Muscle layer of colon (tissue), 2 donors: Measurements from ENCODE around the gene S100A5.
"Not testable (repeated sequence)": the region's sequence is repeated elsewhere in the genome, so short reads cannot be mapped to it uniquely, and the experiment has no call there.

Source experiments
- H3K27ac ChIP-seq: one replicate; pipeline ENCODE4 v1.7.0; 2013; ENCODE audit warnings: low read depth, mild to moderate bottlenecking, low read length, moderate library complexity
- H3K27me3 ChIP-seq, 2 donors: one replicate each; pipeline ENCODE4 v1.7.0; 2013; ENCODE audit warnings: low read length in 2 of 2, mild to moderate bottlenecking in 2 of 2; ENCODE audit not compliant: insufficient read depth in 2 of 2, control insufficient read depth in 1 of 2
- H3K36me3 ChIP-seq: one replicate; pipeline ENCODE4 v1.7.0; 2013; ENCODE audit warnings: mild to moderate bottlenecking, low read length; ENCODE audit not compliant: insufficient read depth
- H3K4me1 ChIP-seq: one replicate; pipeline ENCODE4 v1.7.0; 2013; ENCODE audit warnings: mild to moderate bottlenecking, low read length; ENCODE audit not compliant: insufficient read depth
- H3K4me3 ChIP-seq, 2 donors: one replicate each; pipeline ENCODE4 v1.7.0; 2013; ENCODE audit warnings: low read length in 2 of 2, low read depth in 1 of 2, mild to moderate bottlenecking in 1 of 2, moderate library complexity in 1 of 2
- H3K9ac ChIP-seq: one replicate; pipeline ENCODE4 v1.7.0; 2013; ENCODE audit warnings: low read length
- H3K9me3 ChIP-seq: one replicate; pipeline ENCODE4 v1.7.0; 2013; ENCODE audit warnings: mild to moderate bottlenecking, low read length
- donor health status: abdominal sarcoma.
- donor health status: Adenocarcinoma of cecum.

Gene S100A5

DNA sequence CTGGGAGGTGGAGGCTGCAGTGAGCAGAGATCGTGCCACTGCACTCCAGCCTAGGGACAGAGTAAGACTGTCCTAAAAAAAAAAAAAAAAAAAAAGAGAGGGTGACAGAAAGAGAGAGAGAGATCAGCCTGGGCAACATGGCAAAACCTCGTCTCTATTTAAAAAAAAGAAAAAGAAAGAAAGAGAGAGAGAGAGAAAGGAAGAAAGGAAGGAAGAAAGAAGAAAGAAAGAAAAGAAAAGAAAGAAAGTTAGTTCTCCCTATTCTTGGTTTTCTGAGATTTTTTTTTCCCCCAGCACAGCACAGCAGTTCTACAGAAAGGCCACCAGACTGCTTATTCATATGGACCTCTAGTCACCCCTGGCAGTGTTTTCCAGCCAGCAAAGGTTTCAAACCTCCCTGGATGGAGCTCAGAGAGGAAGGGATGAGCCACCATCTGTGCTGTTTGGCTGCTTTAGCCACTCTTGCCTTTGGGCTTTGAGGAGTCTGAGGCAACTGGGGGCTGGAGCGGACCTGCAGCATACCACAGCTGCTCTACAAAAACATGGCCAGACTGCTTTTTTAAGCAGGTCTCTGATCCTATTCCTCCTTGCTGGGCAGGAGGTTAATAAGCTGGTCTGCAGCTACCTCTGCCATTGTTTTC is 15.5 kb downstream of the S100A5 start:
- H3K4me1 ChIP-seq = peaks cover 5% of the 10 kb centered on the region
- no peaks in the 10 kb centered on the region for H3K36me3 ChIP-seq
- H3K27ac ChIP-seq = no peak overlapping the region
- H3K9ac ChIP-seq = no peak overlapping the region
- H3K4me3 ChIP-seq = no peak overlapping the region
- no peaks in the 10 kb centered on the region for H3K9me3 ChIP-seq
- no peaks in the 10 kb centered on the region for H3K27me3 ChIP-seq

DNA sequence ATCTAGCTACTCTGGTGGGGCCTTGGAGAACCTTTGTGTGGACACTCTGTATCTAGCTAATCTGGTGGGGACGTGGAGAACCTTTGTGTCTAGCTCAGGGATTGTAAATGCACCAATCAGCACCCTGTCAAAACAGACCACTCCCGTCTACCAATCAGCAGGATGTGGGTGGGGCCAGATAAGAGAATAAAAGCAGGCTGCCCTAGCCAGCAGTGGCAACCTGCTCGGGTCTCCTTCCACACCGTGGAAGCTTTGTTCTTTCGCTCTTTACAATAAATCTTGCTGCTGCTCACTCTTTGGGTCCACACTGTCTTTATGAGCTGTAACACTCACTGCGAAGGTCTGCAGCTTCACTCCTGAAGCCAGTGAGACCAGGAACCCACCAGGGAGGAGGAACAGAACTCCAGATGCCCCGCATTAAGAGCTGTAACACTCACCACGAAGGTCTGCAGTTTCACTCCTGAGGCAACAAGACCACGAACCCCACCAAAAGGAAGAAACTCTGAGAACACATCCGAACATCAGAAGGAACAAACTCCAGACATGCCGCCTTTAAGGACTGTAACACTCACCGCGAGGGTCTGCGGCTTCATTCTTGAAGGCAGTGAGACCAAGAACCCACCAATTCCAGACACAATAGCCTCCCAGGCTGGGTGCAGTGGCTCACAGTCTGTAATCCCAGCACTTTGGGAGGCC is 18.2 kb downstream of the S100A5 start:
- H3K9ac ChIP-seq, H3K27ac ChIP-seq, H3K4me1 ChIP-seq, H3K4me3 ChIP-seq, H3K9me3 ChIP-seq, H3K27me3 ChIP-seq, H3K36me3 ChIP-seq: not testable (repeated sequence)

DNA sequence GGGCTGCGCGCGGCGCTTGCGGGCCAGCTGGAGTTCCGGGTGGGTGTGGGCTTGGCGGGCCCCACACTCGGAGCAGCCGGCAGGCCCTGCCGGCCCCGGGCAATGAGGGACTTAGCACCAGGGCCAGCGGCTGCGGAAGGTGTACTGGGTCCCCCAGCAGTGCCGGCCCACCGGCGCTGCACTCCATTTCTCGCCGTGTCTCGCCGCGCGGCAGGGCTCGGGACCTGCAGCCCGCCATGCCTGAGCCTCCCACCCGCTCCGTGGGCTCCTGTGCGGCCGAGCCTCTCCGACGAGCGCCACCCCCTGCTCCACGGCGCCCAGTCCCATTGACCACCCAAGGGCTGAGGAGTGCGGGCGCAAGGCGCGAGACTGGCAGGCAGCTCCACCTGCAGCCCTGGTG is 18.9 kb downstream of the S100A5 start:
- not testable (repeated sequence) for H3K4me1 ChIP-seq, H3K27me3 ChIP-seq, H3K9me3 ChIP-seq, H3K9ac ChIP-seq, H3K27ac ChIP-seq, H3K36me3 ChIP-seq, H3K4me3 ChIP-seq

DNA sequence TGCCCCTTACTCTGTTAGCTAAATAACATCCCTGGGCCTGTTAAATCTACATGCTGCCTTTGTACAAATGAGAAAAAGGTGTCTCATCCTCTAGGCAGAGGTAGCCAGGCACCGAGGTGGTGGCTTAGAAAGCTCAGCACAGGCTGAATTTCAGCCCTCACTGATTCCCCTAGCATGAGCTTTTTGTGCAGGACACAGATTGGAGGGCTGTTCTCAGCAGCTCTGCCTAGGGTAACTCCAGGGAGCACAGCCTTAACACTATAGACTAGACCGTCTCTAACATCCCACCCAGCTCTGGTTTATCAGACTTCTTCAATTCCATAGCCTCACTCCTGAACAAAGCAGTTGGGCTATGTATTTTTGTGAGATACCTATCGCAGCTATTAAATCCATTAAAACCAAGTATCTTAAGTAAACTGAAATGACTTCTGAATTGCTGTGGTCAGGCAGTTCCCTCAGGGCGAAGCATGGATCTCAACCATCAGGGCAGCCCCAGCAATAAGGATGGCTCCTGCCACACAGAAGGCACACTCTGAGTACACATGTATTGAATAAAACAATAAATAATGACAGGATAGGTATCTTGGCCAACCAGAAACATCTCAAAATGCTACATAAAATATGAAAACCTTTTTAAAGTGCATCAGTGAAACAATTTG is 19.8 kb downstream of the S100A5 start:
- no peaks in the 10 kb centered on the region for H3K27me3 ChIP-seq
- no peak overlapping the region for H3K4me3 ChIP-seq
- H3K9me3 ChIP-seq = no peaks in the 10 kb centered on the region
- no peaks in the 10 kb centered on the region for H3K36me3 ChIP-seq
- H3K4me1 ChIP-seq = peaks cover under 1% of the 10 kb centered on the region
- H3K9ac ChIP-seq = no peak overlapping the region
- no peak overlapping the region for H3K27ac ChIP-seq

DNA sequence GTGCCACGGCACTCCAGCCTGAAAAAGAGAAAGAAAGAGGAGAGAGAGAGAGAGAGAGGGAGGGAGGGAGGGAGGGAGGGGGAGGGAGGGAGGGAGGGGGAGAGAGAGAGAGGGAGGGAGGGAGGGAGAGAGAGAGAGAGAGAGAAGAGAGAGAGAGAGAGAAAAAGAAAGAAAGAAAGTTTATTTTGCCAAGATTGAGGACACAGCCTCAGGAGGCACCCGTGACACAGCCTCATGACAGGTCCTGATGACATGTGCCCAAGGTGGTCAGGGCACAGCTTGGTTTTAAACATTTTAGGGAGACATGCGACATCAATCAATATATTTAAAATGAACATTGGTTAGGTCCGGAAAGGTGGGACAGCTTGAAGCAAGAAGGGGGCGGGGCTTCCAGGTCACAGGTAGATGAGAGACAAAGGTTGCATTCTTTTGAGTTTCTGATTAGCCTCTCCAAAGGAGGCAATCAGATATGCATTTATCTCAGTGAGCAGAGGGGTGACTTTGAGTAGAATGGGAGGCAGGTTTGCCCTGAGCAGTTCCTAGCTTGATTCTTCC is 20.5 kb downstream of the S100A5 start:
- H3K9ac ChIP-seq, H3K27me3 ChIP-seq, H3K27ac ChIP-seq, H3K4me3 ChIP-seq, H3K36me3 ChIP-seq, H3K4me1 ChIP-seq, H3K9me3 ChIP-seq: not testable (repeated sequence)

DNA sequence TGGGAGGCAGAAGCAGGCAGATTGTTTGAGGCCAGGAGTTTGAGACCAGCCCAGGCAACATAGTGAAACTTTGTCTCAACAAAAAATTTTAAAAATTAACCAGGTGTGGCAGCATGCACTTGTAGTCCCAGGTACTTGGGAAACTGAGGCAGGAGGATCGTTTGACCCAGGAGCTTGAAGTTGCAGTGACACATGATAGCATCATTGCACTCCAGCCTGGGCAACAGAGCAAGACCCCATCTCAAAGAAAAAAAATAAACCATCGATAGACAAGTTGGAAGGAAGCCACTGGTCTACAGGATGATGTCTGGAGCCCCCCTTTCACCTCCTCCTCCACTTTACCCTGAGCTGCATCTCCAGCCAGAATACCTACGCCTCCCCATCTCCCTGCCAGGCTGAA is 21.5 kb downstream of the S100A5 start:
- Histone ChIP-seq H3K4me1 (no peaks in the 10 kb centered on the region), H3K4me3 (no peak overlapping the region), H3K27me3 (no peaks in the 10 kb centered on the region), H3K27ac (no peak overlapping the region), H3K36me3 (no peaks in the 10 kb centered on the region), H3K9me3 (no peaks in the 10 kb centered on the region), H3K9ac (no peak overlapping the region)

DNA sequence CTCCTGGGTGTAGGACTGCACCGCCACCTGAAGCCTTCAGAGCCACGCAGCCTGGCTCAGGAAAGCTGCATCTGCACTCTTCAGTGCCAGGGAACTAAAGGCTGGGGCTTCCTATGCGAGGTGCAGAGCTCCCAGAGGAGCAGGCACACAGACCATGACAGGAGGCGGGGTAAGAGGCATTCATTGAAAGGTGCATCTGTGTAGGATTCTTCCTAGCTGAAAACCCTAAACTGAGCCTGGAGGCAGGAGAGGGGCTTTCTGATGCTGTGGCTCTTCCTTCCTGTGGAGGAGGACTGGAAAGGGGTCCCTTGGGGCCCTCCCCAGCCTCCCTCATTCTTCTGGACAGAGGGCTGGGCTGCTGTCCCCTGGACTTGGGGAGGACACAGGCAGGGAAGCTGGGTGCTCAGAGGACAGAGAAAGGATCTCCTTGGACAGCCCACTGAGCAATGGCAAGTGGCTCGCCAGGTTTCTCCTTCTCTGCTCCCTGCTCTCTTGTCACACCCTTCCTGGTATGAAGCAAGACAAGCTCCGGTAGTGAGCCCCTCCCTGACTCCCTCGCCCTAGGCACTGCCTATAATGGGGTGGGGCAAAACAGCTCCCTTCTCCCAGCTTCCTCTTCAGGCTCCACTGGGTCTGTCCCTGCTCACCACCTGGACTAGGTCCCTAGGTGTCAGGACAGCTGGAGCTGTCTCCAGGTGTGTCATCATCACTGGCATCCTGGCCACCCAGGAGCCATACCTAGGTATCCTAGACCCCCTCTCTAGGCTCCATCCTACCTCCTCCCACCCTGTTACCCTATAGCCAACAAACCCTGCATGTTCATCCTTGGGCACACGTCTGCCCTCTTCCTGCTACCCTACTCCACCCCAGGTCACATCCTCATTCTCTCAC is 25.0 kb downstream of the S100A5 start:
- Histone ChIP-seq H3K36me3 (no peaks in the 10 kb centered on the region), H3K4me3 (no peak overlapping the region), H3K9me3 (no peaks in the 10 kb centered on the region), H3K27me3 (no peaks in the 10 kb centered on the region), H3K9ac (no peak overlapping the region), H3K4me1 (no peaks in the 10 kb centered on the region), H3K27ac (no peak overlapping the region)

DNA sequence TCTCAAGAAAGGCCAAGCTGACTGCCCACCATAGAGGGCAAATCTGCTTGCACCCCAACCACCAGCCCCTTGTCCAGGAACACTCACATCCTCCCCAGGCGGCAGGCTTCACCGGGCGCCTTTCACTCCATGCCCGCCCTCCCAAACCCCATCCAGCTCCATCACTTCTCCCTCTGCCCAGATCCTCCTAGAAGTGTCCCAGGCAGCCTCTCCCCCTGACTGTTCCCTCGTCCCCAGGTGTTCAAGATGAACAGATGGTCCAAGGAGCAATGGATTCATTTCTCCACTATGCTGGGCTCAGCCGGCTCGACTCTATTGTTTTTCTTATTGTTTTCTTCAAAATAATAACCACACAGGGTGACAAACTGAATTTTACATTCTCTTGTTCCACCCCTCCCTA is 27.1 kb downstream of the S100A5 start:
- H3K9ac ChIP-seq = no peak overlapping the region
- H3K36me3 ChIP-seq = no peaks in the 10 kb centered on the region
- no peaks in the 10 kb centered on the region for H3K4me1 ChIP-seq
- H3K9me3 ChIP-seq = no peaks in the 10 kb centered on the region
- no peaks in the 10 kb centered on the region for H3K27me3 ChIP-seq
- H3K27ac ChIP-seq = no peak overlapping the region
- H3K4me3 ChIP-seq = no peak overlapping the region

DNA sequence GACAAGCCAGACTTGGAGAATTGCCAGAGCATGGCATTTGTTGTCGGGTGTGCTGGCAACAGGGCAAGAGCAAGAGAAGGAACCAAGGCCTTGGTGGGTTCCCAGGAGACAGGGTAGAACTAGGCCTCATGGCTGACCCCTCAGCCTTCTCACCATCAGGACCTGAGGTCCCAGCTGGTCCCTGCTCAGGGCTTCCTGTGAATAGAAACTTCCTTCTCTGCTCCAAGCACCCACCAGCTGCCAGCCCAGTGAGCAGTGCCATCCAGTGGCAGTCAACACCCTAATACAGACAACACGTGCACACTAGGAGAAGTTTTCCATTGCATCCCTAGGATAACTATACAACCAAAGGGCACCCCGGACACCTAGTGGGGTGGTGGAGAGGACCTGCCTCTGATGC is 27.7 kb downstream of the S100A5 start:
- Histone ChIP-seq H3K27ac (no peak overlapping the region), H3K9ac (no peak overlapping the region), H3K9me3 (no peaks in the 10 kb centered on the region), H3K4me3 (no peak overlapping the region), H3K4me1 (peaks cover under 1% of the 10 kb centered on the region), H3K27me3 (no peaks in the 10 kb centered on the region), H3K36me3 (no peaks in the 10 kb centered on the region)

DNA sequence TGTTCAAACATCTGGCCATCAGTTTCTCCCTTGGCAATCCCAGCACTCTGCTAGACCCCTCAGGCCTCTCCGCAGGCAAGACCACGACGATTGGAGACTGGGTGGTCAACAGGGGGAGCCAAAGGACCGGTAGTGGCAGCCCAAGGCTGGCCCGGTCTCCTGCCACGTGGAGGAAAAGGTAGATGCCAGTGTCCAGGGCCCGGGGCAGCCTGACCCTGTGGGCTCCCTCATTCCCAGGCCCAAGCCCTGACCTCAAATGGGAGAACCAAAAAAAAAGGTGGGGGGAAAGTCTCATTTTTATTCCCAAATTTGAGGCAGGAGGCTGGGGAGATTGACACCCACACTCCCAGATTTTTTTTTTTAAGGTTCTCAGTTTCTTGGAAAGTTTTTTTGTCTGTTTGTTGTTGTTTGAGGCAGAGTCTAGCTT is 29.7 kb downstream of the S100A5 start:
- H3K27ac ChIP-seq = no peak overlapping the region
- no peak overlapping the region for H3K4me3 ChIP-seq
- no peak overlapping the region for H3K9ac ChIP-seq
- no peaks in the 10 kb centered on the region for H3K27me3 ChIP-seq
- peaks cover 20% of the 10 kb centered on the region for H3K4me1 ChIP-seq
- H3K9me3 ChIP-seq = no peaks in the 10 kb centered on the region
- H3K36me3 ChIP-seq = no peaks in the 10 kb centered on the region

DNA sequence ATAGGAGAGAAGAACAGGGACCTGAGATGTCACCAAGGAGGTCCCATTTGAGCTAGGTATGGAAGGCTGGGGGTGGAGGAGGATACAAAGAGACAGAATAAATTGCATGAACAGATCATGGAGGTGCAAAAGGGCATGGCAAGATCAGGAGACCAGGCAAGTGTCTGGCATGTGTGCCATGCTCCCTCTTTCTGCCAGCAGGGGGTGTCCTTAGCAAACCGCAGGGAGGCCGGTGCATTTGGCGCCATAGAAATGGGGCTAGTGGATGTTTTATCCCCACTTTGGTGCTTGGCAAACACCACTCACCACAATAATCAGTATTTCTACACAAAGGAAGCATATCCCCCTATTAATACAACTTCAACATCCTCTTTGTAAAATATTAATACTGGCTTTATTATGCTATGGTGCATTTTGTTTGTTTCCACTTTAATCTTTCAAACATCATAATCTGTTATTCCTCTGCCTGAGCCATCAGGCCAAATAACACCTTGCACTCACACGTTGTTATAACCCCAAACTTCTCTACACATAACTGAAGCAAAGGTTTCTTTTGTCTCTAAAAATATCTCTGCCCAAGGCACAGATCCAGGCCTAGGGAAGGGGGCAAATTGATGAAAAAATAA is 30.9 kb downstream of the S100A5 start:
- no peak overlapping the region for H3K9ac ChIP-seq
- no peak overlapping the region for H3K4me3 ChIP-seq
- H3K4me1 ChIP-seq = peaks cover 20% of the 10 kb centered on the region
- H3K27ac ChIP-seq = no peak overlapping the region
- no peaks in the 10 kb centered on the region for H3K9me3 ChIP-seq
- H3K27me3 ChIP-seq = no peaks in the 10 kb centered on the region
- no peaks in the 10 kb centered on the region for H3K36me3 ChIP-seq
